NB4 (cell line): ENCODE measurements around the gene C20orf141.

Experiments
- MYC ChIP-seq: IDR thresholded peaks from 2 replicates; pipeline ENCODE4 v1.6.1; 2011; ENCODE audit warnings: low read depth, low read length
- POLR2A ChIP-seq: IDR thresholded peaks from 2 replicates; pipeline ENCODE4 v1.6.1; 2011; ENCODE audit warnings: mild to moderate bottlenecking; ENCODE audit not compliant: insufficient read length; ENCODE audit errors: extremely low read depth
- TF ChIP-seq, protein P1 (sequence below): IDR thresholded peaks from one replicate; pipeline ENCODE4 v1.5.1; 2012; ENCODE audit warnings: low read depth, low read length

DNA sequence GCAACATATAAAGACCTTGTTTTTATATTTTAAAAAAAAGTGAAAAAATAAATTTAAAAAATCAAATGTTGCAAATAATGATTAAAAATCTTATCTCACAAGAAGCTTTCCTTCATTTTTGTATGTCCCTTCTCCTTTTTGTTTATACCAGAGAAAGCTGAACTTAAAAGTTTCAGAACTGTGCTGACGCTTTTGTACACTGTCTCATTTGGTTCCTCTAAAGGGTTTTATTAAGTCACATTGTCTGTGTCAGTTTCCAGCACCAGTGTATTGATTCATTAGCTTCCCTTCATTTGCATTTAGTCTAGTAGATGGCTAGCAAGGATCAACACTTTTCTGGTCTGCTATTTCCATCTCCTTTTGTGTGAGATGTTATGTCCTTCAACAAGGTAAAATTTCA is 19.0 kb downstream of the C20orf141 start:
- TF ChIP-seq, protein P1, sequence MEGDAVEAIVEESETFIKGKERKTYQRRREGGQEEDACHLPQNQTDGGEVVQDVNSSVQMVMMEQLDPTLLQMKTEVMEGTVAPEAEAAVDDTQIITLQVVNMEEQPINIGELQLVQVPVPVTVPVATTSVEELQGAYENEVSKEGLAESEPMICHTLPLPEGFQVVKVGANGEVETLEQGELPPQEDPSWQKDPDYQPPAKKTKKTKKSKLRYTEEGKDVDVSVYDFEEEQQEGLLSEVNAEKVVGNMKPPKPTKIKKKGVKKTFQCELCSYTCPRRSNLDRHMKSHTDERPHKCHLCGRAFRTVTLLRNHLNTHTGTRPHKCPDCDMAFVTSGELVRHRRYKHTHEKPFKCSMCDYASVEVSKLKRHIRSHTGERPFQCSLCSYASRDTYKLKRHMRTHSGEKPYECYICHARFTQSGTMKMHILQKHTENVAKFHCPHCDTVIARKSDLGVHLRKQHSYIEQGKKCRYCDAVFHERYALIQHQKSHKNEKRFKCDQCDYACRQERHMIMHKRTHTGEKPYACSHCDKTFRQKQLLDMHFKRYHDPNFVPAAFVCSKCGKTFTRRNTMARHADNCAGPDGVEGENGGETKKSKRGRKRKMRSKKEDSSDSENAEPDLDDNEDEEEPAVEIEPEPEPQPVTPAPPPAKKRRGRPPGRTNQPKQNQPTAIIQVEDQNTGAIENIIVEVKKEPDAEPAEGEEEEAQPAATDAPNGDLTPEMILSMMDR = no peak
- TF ChIP-seq MYC = no peak
- no peak for TF ChIP-seq POLR2A
